Prostate gland (tissue), 2 donors: ENCODE data around the gene ARHGDIG. TPM values are rescaled to one million over a fixed set of nuclear protein-coding genes. Genes with fewer than 3 reads are reported as not detected.

Source experiments
- DNase-seq: peaks from one replicate; pipeline ENCODE4 v3.0.0-alpha.2; 2019; ENCODE audit warnings: low spot score
- H3K27ac ChIP-seq, 2 donors: fragments of 200-600 bp; sonication (generic); 2 replicates each; pipeline ENCODE4 v1.5.1; 2017 to 2019
- H3K27me3 ChIP-seq: fragments of 200-600 bp; sonication (generic); replicated peaks from 2 replicates; pipeline ENCODE4 v1.5.1; 2019; ENCODE audit not compliant: insufficient read depth
- H3K36me3 ChIP-seq, 2 donors: fragments of 200-600 bp; sonication (generic); 1 replicate in 1 of 2; 2 replicates in 1 of 2; pipeline versions ENCODE4 v1.5.1 to v1.8.1; 2017 to 2019
- H3K4me1 ChIP-seq: fragments of 200-600 bp; sonication (generic); replicated peaks from 2 replicates; pipeline ENCODE4 v1.5.1; 2019
- H3K4me3 ChIP-seq, 2 donors: fragments of 200-600 bp; sonication (generic); 2 replicates each; pipeline ENCODE4 v1.5.1; 2017 to 2019
- H3K9me3 ChIP-seq: fragments of 200-600 bp; sonication (generic); 2 replicates; pipeline ENCODE4 v1.5.1; 2017
- POLR2A ChIP-seq: fragments of 450-650 bp; IDR thresholded peaks from one replicate; pipeline ENCODE4 v1.6.1; 2016; ENCODE audit warnings: antibody characterized with exemption, mild to moderate bottlenecking
- POLR2AphosphoS5 ChIP-seq: sonication (generic); formaldehyde crosslinking; IDR thresholded peaks from one replicate; pipeline ENCODE4 v1.6.1; 2017; ENCODE audit warnings: antibody characterized with exemption
- WGBS: methylation state at CpG from one replicate; pipeline ENCODE4 v1.1.5; 2018; 5-methylcytosine and 5-hydroxymethylcytosine counted together
- intact Hi-C: fragments of 100-400 bp; cut with DNase I; formaldehyde crosslinking; loops from one replicate; pipeline ENCODE4 v1.14.2; 2022
- total RNA-seq, 2 donors: library from RNA; depleted of rRNA; stranded (reverse); fragments of >200 nt; gene quantifications; one replicate each; pipeline ENCODE4 v1.1.0, GENCODE V29; 2016
- TF ChIP-seq, protein P1 (sequence below), 4 experiments: fragments of 200-600 bp in 2 of 4; fragments of 450-650 bp in 2 of 4; sonication (generic) in 2 of 4; IDR thresholded peaks; 1 replicate in 3 of 4; 2 replicates in 1 of 4; pipeline ENCODE4 v1.5.1; 2016 to 2019; ENCODE audit warnings: antibody characterized with exemption in 4 of 4, mild to moderate bottlenecking in 2 of 4, moderate library complexity in 2 of 4

ARHGDIG gene
- total RNA-seq, 2 donors from 2014 or later, result 0.41 to 7.0 TPM

DNA sequence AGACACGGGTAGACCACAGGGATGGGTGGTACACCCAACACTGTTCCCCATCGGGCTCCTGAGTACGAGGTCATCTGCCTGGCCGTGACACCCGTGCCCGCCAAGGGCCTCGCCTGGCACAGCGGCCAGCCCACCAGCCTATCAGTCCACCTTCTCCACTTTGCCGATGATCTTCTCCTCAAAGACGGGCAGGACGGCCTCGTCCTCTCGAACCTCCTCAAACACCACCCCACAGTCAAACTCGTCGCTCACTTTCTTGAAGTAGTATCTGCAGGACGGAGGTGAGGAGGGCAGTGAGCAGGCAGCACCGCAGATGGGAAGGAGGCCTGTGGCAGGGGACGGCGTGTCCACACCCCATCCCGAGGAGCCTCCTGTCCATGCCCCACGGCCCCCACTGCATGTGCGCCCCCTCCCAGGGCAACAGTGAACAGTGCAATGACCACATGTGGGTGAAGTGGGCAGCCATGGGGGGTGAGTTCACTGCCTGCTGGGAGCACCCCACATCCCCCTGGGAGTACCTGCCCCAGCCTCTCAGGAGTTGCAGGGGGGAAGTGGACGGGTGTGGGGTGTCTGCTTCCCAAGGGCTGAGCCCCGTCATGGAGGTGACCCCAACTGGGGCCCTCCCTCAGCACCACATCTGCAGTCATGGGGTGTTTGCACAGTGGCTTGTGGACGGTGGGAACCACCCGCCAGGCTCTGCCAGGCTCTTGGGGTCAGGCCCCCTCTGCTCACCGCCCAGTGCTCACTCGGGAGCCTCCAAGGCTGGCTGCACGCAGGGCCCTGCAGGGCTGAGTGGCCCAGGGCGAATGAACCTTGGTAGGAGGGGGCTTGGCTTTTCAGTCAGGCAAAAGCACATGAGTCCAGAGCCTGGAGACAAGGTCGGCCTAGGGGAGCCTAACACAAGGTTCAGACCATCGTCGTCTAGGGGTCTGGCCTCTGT lies 7.9 kb downstream of the ARHGDIG start:
- peaks cover 5 to 6% of the 10 kb centered on the region in 2 donors for H3K36me3 ChIP-seq
- intact Hi-C loops, result no loop called here
- WGBS, result 92% methylated on average over 28 of the region's 33 CpGs

DNA sequence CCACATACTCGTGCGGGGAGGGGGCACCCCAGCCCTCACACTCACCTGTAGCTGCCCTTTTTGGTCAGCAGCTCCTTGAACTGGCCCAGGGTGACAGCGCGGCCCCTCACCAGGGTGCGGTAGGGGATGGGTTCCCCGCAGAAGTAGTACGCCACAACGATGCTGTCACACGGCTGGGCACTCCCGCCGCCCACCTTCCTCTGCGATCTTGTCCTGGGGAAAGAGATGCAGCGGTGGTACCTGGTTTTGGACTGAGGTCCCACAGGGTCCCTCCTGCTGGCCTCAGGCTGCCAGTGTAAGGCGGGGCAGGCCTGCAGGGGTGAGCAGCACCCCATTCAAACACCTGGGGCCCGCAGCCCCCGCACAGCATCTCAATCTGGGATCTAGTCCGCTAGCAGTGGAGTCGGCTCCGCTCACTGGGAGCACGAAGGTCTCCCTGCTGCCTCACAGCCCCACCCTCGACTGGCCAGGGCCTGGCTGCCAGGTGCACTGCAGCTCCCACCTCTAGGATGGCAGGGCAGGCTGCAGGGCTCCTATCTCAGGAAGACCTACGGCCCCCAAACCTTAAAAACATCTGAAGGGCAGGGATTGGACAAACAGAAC lies 9.1 kb downstream of the ARHGDIG start:
- intact Hi-C loops, result no loop called here
- WGBS, result 89% methylated on average over 13 of the region's 22 CpGs
- H3K9me3 ChIP-seq, result no peaks in the 10 kb centered on the region
- TF ChIP-seq POLR2A (no peak), POLR2AphosphoS5 (no peak)
- TF ChIP-seq, protein P1, sequence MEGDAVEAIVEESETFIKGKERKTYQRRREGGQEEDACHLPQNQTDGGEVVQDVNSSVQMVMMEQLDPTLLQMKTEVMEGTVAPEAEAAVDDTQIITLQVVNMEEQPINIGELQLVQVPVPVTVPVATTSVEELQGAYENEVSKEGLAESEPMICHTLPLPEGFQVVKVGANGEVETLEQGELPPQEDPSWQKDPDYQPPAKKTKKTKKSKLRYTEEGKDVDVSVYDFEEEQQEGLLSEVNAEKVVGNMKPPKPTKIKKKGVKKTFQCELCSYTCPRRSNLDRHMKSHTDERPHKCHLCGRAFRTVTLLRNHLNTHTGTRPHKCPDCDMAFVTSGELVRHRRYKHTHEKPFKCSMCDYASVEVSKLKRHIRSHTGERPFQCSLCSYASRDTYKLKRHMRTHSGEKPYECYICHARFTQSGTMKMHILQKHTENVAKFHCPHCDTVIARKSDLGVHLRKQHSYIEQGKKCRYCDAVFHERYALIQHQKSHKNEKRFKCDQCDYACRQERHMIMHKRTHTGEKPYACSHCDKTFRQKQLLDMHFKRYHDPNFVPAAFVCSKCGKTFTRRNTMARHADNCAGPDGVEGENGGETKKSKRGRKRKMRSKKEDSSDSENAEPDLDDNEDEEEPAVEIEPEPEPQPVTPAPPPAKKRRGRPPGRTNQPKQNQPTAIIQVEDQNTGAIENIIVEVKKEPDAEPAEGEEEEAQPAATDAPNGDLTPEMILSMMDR (IDR thresholded peaks at IDR 0.05), result no peak
- no peak for DNase-seq
- H3K4me1 ChIP-seq, result no peaks in the 10 kb centered on the region
- H3K4me3 ChIP-seq, result no peak overlapping the region
- no peak overlapping the region for H3K27ac ChIP-seq
- no peaks in the 10 kb centered on the region for H3K27me3 ChIP-seq
- H3K36me3 ChIP-seq, result peaks cover 5 to 6% of the 10 kb centered on the region in 2 donors

More for the DNA sequence above, 7.9 kb downstream of the ARHGDIG start:
- no peak for DNase-seq
- no peak overlapping the region for H3K27ac ChIP-seq
- no peaks in the 10 kb centered on the region for H3K9me3 ChIP-seq
- H3K27me3 ChIP-seq, result no peaks in the 10 kb centered on the region
- H3K4me1 ChIP-seq, result no peaks in the 10 kb centered on the region
- H3K4me3 ChIP-seq, result no peak overlapping the region
- no peak for TF ChIP-seq POLR2A
- TF ChIP-seq POLR2AphosphoS5, result no peak
- TF ChIP-seq, protein P1 (IDR thresholded peaks at IDR 0.05), result no peak

DNA sequence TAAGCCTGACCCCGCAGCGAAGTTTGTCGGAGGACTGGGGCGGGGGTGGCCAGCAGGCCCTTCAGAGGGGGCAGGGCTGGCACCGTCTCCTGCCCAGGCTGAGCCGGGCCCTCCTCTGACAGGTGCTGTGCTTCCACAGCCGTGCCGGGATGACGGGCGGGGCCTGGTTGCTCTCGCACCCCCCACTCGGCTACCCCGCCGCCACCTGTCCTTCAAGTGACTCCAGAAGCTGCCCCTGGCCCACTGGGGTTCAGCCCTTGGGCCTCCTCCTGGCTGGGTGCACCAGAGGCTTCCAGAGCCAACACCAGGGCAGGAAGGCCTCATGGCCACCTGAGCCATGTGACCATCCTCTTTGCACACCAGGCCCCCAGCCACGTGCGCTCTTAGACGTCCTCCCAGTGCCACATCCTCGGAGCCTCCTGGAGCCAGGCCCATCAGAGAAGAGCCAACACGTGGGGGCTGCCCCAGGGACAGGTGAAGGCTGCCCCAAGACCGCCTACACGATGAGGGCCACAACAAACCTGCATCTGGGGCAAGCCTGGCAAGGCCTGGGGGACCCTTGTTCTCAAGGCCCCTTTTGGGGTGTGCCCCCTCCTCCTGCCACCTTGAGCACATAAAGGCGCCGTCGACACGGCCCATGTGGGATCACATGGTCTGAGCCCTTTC lies 9.8 kb downstream of the ARHGDIG start:
- H3K36me3 ChIP-seq, result peaks cover 5 to 6% of the 10 kb centered on the region in 2 donors
- H3K4me3 ChIP-seq, result no peak overlapping the region
- H3K27me3 ChIP-seq, result no peaks in the 10 kb centered on the region
- H3K9me3 ChIP-seq, result no peaks in the 10 kb centered on the region
- TF ChIP-seq POLR2A, result no peak
- TF ChIP-seq, protein P1 (IDR thresholded peaks at IDR 0.05), result no peak
- no peak for TF ChIP-seq POLR2AphosphoS5
- no peaks in the 10 kb centered on the region for H3K4me1 ChIP-seq
- no peak overlapping the region for H3K27ac ChIP-seq
- no peak for DNase-seq
- WGBS, result 90% methylated on average over 20 of the region's 25 CpGs
- intact Hi-C loops, result no loop called here

DNA sequence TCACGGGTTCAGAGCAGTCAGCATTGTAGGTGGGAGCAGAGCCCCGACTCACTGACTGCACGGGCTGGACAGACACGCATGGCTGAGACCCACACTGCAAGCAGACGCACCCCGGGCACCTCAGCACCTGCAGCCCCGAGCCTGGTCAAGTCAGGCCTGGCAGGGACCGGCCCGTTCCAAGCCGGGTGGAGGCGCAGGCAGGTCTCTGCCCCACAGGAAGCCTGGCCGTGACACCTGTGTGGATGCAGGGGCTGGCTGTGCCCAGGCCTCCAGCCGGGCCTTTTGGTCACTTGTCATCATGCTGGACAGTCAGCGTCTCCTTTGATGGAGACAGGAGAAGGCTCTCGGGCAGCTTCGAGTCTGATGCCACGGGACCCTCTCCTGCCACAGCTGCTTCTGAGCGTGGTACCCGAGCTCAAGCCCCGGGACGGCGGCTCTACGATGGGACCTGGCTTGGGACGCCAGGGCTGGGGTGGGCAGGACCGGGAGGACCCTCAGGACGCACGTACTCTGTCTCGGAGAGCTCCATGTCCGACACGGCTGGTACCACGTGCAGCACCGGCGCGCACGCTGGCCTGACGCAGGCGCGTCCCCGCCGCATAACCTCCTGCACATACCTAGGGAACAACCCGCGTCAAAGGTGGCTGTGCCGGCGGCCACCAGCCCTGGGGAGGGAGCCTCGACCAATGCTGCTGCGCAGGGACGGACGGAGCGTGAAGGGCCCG lies 10.5 kb downstream of the ARHGDIG start:
- intact Hi-C loops, result no loop called here
- 93% methylated on average over 40 of the region's 50 CpGs for WGBS

More for the DNA sequence above, 10.5 kb downstream of the ARHGDIG start:
- H3K27ac ChIP-seq, result no peak overlapping the region
- no peaks in the 10 kb centered on the region for H3K27me3 ChIP-seq
- no peak overlapping the region for H3K4me3 ChIP-seq
- H3K9me3 ChIP-seq, result no peaks in the 10 kb centered on the region
- no peaks in the 10 kb centered on the region for H3K4me1 ChIP-seq
- TF ChIP-seq POLR2AphosphoS5, result no peak
- TF ChIP-seq, protein P1 (IDR thresholded peaks at IDR 0.05), result no peak
- TF ChIP-seq POLR2A, result no peak
- no peak for DNase-seq
- peaks cover 5 to 6% of the 10 kb centered on the region in 2 donors for H3K36me3 ChIP-seq
